ENCODE measurements around the gene CABP1.

CABP1 gene

DNA sequence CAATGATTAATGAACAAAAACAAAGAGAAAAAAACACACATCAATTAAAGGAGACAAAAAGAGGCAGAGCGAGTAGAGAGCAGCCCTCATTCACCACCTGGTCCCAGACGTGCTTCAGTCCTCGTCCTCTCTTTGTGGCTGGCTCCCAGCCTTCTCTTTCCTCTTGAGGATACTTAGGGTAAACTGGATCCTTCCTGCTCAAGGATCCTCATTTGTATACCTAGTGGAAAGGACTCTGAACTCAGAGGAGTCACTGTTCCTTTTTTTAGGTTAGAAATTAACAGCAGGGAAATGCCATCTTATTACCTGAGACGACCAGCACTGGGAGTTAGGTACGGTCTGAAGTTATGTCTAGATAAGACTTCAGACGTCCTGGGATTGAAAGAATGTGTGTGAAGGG, 56.2 kb downstream of the CABP1 start:
- DNase-seq (ENCODE audit: low spot score), result no peak

DNA sequence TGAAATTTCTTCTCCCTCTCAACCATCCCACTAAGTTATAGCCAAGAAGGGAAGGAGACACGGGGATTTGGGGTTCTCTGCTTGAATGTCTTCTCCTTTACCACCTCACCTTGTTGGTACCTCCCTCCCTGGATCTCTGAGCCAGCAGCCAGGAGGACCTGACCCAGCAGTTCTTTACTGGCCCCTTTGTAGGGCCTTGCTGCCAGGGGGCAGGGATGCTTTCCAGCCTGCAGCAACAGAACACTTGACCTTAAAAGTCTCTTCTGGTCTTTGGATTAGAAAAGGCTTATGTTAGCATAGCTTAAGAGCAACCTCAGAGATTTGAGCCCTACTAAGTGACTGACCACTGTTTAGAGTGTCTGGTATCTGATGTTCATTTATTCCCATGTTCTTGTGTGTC, 56.9 kb downstream of the CABP1 start:
- no peak for DNase-seq (ENCODE audit: low spot score)

DNA sequence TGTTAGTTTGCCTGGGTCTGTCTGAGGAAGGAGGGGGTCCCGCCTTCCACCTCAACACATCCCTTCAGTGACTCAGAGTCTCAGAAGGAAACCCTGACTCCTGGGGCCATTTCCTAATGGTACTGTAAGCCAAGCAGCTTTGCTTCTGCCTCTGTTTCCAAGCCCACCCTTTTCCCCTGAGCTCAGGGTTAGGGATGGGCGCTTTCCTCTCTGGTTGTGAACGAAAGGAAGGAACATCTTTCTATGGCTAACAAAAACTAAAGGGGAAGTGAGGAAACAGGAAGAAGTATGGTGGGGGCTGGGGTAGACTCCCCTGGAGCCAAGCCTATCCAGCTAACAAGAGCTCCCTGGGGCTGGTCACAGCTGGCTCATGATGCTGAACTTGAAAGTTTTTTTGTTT, 58.2 kb downstream of the CABP1 start:
- DNase-seq (ENCODE audit: low spot score), result no peak

DNA sequence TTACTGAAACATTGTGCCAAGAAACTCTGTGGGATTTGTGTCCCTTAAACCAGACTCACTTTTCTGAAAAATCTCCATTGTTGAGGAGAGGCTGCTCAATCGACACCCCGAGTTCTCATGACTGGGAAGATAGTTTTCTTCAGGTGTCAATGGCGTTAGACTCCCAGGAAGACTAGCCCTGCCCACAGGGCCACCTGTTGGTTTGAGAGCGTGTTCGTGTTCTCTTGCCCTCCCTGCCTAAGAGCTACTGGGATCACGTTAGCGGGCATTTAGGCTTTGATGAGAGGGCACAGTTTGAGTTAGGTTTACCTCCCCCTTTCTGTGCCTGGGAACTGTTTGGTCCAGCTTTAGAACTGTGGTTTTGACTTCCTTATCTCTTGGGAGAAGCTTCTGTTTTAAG, 59.1 kb downstream of the CABP1 start:
- DNase-seq (ENCODE audit: low spot score), result no peak

DNA sequence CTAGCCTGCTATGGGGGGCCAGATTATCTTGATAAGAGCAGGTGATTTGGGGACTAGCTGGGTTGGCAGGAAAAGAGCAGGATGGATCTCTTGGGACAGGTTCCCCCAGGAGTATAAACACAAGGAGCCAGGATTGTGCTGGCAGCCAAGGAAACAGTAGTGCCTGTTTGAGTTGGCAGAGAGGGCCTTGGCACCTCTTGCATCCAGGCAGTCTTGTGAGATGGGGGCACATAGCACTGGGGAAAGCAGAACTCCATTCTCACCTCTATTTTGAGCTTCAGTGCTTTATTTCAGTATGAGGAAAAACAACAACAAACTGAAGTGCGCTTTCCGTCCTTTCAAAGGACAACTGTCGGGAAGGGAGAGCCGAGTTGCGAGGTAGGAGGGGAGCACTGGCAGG, 60.5 kb downstream of the CABP1 start:
- DNase-seq (ENCODE audit: low spot score), result no peak

DNA sequence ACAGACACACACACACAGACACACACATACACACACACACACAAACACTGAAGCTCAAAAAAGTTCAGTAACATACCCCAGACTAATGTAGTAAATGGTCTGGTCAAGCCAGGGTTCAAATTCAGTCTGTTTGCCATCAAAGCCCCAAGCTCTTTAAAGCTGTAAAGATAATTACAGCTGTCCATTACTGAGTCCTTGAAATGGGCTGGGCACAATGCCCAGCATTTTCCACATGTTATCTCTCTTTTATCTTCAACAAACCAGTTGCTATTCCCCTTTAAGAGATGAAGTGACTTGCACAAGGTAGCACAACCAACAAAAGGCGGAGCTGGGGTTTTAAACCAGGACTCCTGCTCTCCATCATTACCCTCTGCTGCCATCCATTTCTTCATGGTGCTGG, 62.2 kb downstream of the CABP1 start:
- no peak for DNase-seq (ENCODE audit: low spot score)

DNA sequence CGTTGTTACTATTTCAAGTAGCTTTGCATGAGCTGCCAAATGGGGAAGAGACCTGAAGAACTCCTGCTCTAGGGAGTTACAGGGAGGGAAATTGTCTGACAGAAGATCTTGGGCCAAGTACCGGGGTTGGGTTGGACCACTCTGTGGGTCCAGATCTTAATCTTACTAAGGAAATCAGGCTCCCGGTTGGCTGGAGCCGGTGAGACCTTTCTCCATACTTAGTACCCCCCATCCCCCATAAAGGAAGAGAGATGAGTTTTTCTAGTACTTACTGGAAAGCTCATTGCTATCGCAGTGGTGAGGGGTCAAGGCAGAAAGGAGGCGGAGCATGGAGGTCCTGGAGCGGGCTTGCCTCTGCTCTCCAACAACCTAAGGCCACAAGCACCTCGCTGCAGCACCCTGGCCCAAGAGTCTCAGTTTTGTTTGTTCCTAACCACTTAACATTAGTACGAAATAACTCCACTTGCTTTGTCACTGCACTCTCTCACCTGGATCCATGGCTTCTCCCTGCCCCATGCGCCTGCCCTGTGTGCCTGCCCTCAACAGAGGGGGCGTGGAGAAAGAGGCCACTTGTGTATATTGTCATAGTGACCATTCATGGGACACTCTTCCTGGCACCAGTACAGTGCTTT, 63.0 kb downstream of the CABP1 start:
- no peak for DNase-seq (ENCODE audit: low spot score)

DNA sequence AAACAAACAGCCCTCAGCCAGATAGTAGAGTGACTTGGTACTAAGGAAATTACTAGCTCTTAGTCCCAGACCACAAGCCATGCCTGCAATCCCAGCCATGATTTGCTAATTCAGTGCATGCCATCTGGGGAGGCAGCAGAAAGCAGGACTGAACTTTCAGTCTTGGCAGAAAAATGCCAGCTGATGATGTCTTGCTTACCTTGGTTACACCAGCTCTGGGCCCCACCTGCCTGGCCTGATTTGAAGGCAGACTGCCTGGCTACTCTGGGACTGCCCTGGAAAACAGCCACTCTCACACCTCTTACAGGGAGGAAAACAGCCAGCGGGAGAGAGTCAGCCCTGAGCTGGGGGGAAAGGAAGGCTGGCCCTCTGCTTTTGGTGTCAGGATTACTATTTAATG, 65.2 kb downstream of the CABP1 start:
- no peak for DNase-seq (ENCODE audit: low spot score)

DNA sequence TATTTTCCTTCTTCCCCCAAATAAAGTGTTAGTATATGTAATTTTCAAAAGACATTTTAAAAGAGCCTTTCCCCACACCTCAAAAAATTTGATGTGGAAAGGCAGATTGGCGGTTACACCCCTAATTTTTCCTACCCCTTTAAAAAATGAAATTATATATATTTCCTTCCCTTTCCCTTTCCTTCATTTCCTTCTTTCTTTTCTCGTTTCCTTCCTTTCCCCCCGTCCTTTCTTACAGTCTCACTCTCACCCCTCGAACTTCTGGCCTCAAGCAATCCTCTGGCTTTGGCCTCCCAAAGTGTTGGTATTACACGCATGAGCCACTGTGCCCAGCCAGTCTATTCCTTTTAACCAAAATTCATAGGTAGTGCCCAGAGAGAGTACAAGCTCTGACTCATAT, 65.6 kb downstream of the CABP1 start:
- no peak for DNase-seq (ENCODE audit: low spot score)

DNA sequence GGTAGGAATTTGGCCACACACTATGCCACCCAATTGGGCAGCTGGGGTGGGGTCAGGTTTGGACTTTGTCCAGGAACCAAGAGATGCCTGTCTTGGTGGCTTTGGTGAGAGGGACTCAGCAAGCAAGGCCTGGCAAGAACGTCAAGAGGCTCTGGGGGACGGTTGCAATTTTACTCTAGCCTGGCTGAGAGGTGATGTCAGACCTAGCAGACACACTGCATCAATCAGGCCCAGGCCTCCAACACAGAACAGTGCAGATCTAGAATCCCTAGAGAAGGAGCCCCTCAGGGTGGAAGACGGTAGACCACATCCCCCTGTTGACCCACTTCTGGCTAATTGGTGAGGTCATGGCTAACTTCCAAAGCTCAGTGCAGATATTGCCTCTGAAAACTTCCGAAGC, 68.2 kb downstream of the CABP1 start:
- DNase-seq (ENCODE audit: low spot score), result no peak

DNA sequence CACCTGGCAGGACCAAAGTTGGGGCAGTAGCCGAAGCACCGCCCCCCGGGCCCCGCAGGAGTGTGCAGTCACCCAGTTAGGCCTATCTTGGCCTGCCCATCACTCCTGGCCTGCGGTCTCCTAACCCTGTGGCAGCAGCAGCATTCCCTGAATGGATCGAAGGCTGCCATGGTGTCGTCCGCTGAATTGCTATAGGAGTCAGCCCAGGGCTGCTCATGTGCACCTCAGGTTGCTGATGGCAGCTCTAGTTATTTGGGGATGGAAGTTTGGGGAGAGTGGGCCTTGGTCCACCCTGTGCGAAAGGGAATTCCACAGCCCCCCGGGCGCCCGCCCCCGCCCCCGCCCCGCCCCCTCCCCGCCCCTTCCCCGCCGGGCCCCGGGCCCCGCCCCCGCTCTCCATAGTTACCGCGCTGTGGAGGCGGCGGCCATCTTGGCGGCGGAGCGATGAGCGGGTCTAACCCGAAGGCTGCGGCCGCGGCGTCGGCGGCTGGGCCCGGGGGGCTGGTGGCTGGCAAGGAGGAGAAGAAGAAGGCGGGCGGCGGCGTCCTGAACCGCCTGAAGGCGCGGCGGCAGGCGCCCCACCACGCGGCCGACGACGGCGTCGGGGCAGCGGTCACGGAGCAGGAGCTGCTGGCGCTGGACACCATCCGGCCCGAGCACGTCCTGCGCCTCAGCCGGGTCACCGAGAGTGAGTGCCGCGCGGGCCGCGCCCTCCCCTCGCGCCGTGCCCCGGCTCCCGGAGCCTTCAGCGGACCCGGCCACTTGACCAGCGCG, 69.8 kb downstream of the CABP1 start, which contains the start of gene UNC119B:
TSS of gene UNC119B (plus strand) at position 428 of the 774 bp plus-strand sequence. CDS start at position 445, 17 bp downstream.
- DNase-seq (ENCODE audit: low spot score), result peak; percentile 67

DNA sequence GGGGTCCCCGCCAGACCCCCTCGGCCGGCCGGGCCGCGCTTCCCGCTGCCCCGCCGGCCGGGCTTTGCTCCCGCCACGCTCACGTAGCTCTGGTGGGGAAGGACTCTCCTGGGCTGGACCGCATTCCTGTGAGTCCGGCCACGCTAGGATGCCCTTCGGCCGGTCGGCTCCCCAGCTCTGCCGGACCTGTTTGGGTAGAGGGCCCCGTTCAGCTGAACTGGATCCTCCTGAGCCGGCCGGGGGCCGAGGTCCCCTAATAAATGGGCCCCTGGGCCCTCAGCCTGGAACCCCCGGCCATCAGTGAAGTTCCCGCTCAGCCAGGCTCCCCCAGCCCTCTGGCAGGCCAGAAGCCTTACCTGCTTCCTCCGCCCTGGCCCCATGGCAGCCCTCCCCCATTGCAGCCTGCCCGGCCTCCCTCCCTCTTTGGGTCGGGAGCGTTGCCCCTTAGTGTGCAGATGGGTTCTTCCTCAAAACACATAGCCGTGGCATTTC, 70.4 kb downstream of the CABP1 start:
- DNase-seq (ENCODE audit: low spot score), result peak; percentile 41

DNA sequence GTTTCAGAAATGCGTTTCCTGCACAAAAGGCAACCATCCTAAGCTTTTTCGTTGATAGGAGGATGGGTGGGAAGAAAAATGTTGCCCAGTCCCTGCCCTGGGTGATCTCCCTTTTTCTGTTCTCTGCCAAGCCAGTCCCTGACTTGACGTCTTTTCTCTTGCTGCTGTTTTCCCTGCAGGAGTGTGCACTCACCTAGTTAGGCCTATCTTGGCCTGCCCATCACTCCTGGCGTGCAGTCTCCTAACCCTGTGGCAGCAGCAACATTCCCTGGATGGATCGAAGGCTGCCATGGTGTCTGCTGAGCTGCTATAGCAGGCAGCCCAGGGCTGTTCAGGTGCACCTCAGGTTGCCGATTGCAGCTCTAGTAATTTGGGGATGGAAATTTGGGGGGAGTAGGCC, 71.0 kb downstream of the CABP1 start:
- DNase-seq (ENCODE audit: low spot score), result no peak

DNA sequence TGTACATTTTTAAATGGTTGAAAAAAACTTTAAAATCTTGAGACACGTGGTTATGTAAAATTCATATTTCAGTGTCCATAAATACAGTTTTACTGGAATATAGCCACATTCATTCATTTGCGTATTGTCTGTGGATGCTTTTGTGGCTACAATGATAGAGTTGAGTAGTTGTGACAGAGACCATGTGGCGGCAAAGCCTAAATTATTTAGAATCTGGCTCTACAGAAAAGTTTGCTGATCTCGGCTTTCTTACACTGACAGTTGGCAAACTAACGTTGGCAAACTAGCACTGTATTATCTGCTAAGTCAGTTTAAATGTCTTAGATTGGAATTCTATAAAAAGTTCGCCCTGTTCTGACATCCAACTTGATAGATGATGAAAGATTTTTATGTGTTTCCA, 72.2 kb downstream of the CABP1 start:
- no peak for DNase-seq (ENCODE audit: low spot score)

DNA sequence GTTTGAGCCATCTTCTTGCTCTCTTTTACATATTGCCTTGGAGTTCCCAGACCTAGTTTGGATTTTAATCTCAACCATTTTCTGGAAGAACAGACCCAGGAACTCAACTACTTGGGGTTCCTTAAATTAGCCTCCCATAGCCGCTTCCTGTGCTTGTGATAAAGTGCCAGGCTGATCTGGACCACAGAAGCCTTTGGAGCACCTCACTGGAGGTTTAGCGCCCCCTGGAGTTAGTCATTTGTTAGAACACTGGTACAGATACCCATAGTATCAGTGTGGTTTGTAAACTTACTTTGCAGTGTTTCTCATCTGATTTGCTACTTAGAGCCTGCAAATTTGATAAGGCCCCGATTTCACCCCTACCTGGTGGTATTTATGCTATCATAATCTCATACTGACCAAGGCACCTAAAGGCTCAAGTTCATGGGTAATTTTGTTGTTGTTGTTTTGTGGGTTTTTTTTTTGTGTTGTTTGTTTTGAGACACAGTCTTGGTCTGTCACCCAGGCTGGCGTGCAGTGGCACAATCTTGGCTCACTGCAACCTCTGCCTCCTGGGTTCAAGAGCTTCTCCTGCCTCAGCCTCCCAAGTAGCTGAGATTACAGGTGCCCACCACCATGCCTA, 73.5 kb downstream of the CABP1 start:
- peak; percentile 89 for DNase-seq (ENCODE audit: low spot score)
